Testis (tissue), 2 donors: ENCODE results near the gene NDUFV2.

ENCODE experiments used
- CTCF ChIP-seq, 3 experiments: fragments of 450-650 bp in 2 of 3; fragments of 200-600 bp in 1 of 3; sonication (generic) in 1 of 3; IDR thresholded peaks; one replicate each; pipeline ENCODE4 v1.5.1; 2016 to 2019; ENCODE audit warnings: antibody characterized with exemption in 3 of 3, mild to moderate bottlenecking in 2 of 3, moderate library complexity in 1 of 3
- POLR2A ChIP-seq: fragments of 450-650 bp; IDR thresholded peaks from one replicate; pipeline ENCODE4 v1.6.1; 2017; ENCODE audit warnings: antibody characterized with exemption, mild to moderate bottlenecking, moderate library complexity

- TF ChIP-seq CTCF (IDR thresholded peaks at IDR 0.05) (no peak), POLR2A (no peak)
Measured at GRCh38 chr18:9177466-9177865, 75.0 kb downstream of the NDUFV2 start.
